KMS-11 (cell line): ENCODE results near the gene PLEKHA5.

ENCODE experiments used
- H2AFZ ChIP-seq: fragments of 200-600 bp; sonication (generic); 2 replicates; pipeline ENCODE4 v1.6.1; 2016; ENCODE audit warnings: antibody characterized with exemption, mixed run types, low read depth
- H3K27ac ChIP-seq: fragments of 200-600 bp; sonication (generic); 2 replicates; pipeline ENCODE4 v1.6.1; 2016; ENCODE audit warnings: mild to moderate bottlenecking, mixed run types
- H3K27me3 ChIP-seq: fragments of 200-600 bp; sonication (generic); 2 replicates; pipeline ENCODE4 v1.6.1; 2017; ENCODE audit warnings: mild to moderate bottlenecking, low read depth, mixed run types, moderate library complexity; ENCODE audit not compliant: insufficient read depth
- H3K36me3 ChIP-seq: fragments of 200-600 bp; sonication (generic); 2 replicates; pipeline ENCODE4 v1.6.1; 2017; ENCODE audit warnings: mild to moderate bottlenecking, mixed run types; ENCODE audit not compliant: insufficient read depth
- H3K4me1 ChIP-seq: fragments of 200-600 bp; sonication (generic); 2 replicates; pipeline ENCODE4 v1.6.1; 2016; ENCODE audit warnings: mild to moderate bottlenecking, low read depth, mixed run types; ENCODE audit not compliant: poor library complexity, severe bottlenecking
- H3K4me2 ChIP-seq: fragments of 200-600 bp; sonication (generic); 2 replicates; pipeline ENCODE4 v1.7.0; 2016; ENCODE audit warnings: mild to moderate bottlenecking, mixed run types
- H3K4me3 ChIP-seq: fragments of 200-600 bp; sonication (generic); IDR thresholded peaks from 2 replicates; pipeline ENCODE4 v1.6.1; 2017; ENCODE audit warnings: low read depth, low read length, mixed read lengths; ENCODE audit not compliant: insufficient read depth
- H3K79me2 ChIP-seq: fragments of 200-600 bp; sonication (generic); 2 replicates; pipeline ENCODE4 v1.6.1; 2016; ENCODE audit warnings: low read depth, mixed run types; ENCODE audit not compliant: insufficient read depth
- H3K9ac ChIP-seq: fragments of 200-600 bp; sonication (generic); 2 replicates; pipeline ENCODE4 v1.6.1; 2016; ENCODE audit warnings: mild to moderate bottlenecking, mixed run types
- H4K20me1 ChIP-seq: fragments of 200-600 bp; sonication (generic); 2 replicates; pipeline ENCODE4 v1.6.1; 2016; ENCODE audit warnings: mild to moderate bottlenecking, mixed run types; ENCODE audit not compliant: insufficient read depth
- CTCF ChIP-seq: fragments of 200-600 bp; sonication (generic); conservative IDR thresholded peaks from 2 replicates; pipeline ENCODE4 v1.6.1; 2017; ENCODE audit warnings: low read depth, mild to moderate bottlenecking, antibody characterized with exemption, low read length, moderate library complexity, mixed read lengths

PLEKHA5 gene

GRCh38 chr12:19311165-19311564 is 181.6 kb downstream of the PLEKHA5 start:
- H3K9ac ChIP-seq = no peak overlapping the region
- H3K4me1 ChIP-seq = no peaks in the 10 kb centered on the region
- no peak overlapping the region for H3K4me3 ChIP-seq
- H2AFZ ChIP-seq = no peak overlapping the region
- no peak for TF ChIP-seq CTCF
- H4K20me1 ChIP-seq = no peaks in the 10 kb centered on the region
- H3K27ac ChIP-seq = no peak overlapping the region
- H3K4me2 ChIP-seq = no peak overlapping the region
- H3K79me2 ChIP-seq = no peaks in the 10 kb centered on the region
- H3K36me3 ChIP-seq = no peaks in the 10 kb centered on the region
- no peaks in the 10 kb centered on the region for H3K27me3 ChIP-seq

- no peaks in the 10 kb centered on the region for H3K79me2 ChIP-seq
- no peaks in the 10 kb centered on the region for H3K27me3 ChIP-seq
- H3K4me1 ChIP-seq = no peaks in the 10 kb centered on the region
- H3K4me3 ChIP-seq = no peak overlapping the region
- no peak overlapping the region for H2AFZ ChIP-seq
- no peaks in the 10 kb centered on the region for H4K20me1 ChIP-seq
- no peak overlapping the region for H3K27ac ChIP-seq
- no peak for TF ChIP-seq CTCF
- no peak overlapping the region for H3K9ac ChIP-seq
- H3K36me3 ChIP-seq = no peaks in the 10 kb centered on the region
- H3K4me2 ChIP-seq = no peak overlapping the region
These were observed 183.1 kb downstream of the PLEKHA5 start for GRCh38 chr12:19312637-19313036.

GRCh38 chr12:19316425-19316824 is 186.9 kb downstream of the PLEKHA5 start:
- no peaks in the 10 kb centered on the region for H3K36me3 ChIP-seq
- no peak overlapping the region for H3K4me3 ChIP-seq
- no peaks in the 10 kb centered on the region for H3K4me1 ChIP-seq
- H3K27ac ChIP-seq = no peak overlapping the region
- TF ChIP-seq CTCF = no peak
- no peak overlapping the region for H3K4me2 ChIP-seq
- H4K20me1 ChIP-seq = no peaks in the 10 kb centered on the region
- no peaks in the 10 kb centered on the region for H3K79me2 ChIP-seq
- H2AFZ ChIP-seq = no peak overlapping the region
- no peak overlapping the region for H3K9ac ChIP-seq
- no peaks in the 10 kb centered on the region for H3K27me3 ChIP-seq

- Histone ChIP-seq H3K4me1 (no peaks in the 10 kb centered on the region), H3K4me2 (no peak overlapping the region), H3K36me3 (no peaks in the 10 kb centered on the region), H3K9ac (no peak overlapping the region), H4K20me1 (no peaks in the 10 kb centered on the region), H3K4me3 (no peak overlapping the region), H3K79me2 (no peaks in the 10 kb centered on the region), H3K27me3 (no peaks in the 10 kb centered on the region), H3K27ac (no peak overlapping the region), H2AFZ (no peak overlapping the region)
- TF ChIP-seq CTCF = no peak
These were observed 192.8 kb downstream of the PLEKHA5 start for GRCh38 chr12:19322376-19322775.
